ENCODE measurements around the gene ELAVL4. TPM values are rescaled to one million over a fixed set of nuclear protein-coding genes. Genes with fewer than 3 reads are reported as not detected.

ELAVL4 gene
- total RNA-seq, 2 experiments from 2014 or later, result not detected

DNA sequence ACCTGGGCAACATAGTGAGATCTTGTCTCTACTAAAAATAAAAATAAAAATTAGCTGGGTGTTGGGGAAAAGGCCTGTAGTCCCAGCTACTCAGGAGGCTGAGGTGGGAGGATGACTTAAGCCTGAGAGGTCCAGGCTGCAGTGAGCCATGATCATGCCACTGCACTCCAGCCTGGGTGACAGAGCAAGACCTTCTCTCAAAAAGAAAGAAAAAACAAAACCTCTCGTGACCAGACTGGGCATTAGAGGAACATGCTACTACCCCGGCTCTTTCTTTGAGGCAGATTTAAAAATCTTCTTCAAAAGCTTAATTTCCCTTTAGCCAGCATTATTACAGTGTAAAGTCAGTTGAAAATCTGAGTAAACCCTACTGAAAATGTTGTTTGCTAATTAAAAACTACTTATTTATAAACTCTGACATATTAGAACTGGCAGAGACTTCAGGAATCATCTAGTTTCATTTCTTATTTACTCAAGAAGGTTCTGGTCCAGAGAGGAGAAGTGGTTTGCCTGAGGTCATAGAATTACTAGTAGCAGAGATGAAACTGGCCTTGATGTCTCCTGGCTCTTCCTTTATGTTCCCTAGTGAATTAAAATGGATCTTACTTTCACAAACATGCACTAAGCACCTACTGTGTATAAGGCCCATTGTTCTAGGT is 11.6 kb upstream of the ELAVL4 start:
- DNase-seq (no peak), ATAC-seq (ENCODE audit: poor library complexity) (no peak)
- ChIA-PET CTCF (no interaction called here), POLR2A (no interaction called here)
- Histone ChIP-seq H3K4me1 (ENCODE audit: insufficient read depth, low read length) (no peaks in the 10 kb centered on the region), H3K9me3 (ENCODE audit: control insufficient read depth in 1 of 2, insufficient read depth in 1 of 2, low read length in 2 of 2) (no peaks in the 10 kb centered on the region), H3K27ac (ENCODE audit: low read depth in 1 of 2, low read length in 2 of 2) (no peak overlapping the region), H3K27me3 (ENCODE audit: control insufficient read depth in 1 of 2, insufficient read depth in 2 of 2, low read length in 2 of 2) (no peaks in the 10 kb centered on the region), H3K36me3 (ENCODE audit: insufficient read depth, low read length) (no peaks in the 10 kb centered on the region), H3K4me3 (ENCODE audit: low read length) (no peak overlapping the region)
- no peak overlapping the region for H3K4me3 Mint-ChIP-seq
- TF ChIP-seq, protein P1, sequence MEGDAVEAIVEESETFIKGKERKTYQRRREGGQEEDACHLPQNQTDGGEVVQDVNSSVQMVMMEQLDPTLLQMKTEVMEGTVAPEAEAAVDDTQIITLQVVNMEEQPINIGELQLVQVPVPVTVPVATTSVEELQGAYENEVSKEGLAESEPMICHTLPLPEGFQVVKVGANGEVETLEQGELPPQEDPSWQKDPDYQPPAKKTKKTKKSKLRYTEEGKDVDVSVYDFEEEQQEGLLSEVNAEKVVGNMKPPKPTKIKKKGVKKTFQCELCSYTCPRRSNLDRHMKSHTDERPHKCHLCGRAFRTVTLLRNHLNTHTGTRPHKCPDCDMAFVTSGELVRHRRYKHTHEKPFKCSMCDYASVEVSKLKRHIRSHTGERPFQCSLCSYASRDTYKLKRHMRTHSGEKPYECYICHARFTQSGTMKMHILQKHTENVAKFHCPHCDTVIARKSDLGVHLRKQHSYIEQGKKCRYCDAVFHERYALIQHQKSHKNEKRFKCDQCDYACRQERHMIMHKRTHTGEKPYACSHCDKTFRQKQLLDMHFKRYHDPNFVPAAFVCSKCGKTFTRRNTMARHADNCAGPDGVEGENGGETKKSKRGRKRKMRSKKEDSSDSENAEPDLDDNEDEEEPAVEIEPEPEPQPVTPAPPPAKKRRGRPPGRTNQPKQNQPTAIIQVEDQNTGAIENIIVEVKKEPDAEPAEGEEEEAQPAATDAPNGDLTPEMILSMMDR (IDR thresholded peaks at IDR 0.05), result no peak
- no peaks in the 10 kb centered on the region for H3K4me1 Mint-ChIP-seq (ENCODE audit: low read depth)
- H3K27me3 Mint-ChIP-seq, result peaks cover 5% of the 10 kb centered on the region
- intact Hi-C loops (cut with DNase I, micrococcal nuclease), result no loop called here
- no peaks in the 10 kb centered on the region for H3K36me3 Mint-ChIP-seq (ENCODE audit: low read depth)
- no peaks in the 10 kb centered on the region for H3K9me3 Mint-ChIP-seq
- no peak overlapping the region for H3K27ac Mint-ChIP-seq

DNA sequence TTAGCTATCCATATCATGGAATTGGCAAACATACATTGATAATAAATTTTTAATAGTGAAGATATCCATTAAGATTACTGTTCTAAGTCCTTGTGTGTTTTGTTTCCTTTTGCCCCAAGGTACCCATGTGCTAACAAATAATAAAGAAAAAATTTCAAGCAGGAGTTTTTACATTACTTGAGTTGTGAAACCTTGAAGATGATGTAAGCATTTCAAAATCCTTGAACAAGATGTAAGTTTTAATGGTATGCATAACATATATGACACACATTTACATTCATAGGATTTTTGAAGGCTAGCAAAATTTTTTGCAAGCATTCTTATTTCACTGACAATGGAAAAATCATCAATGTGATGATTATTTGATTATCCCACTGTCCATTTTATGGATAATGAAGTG is 10.9 kb upstream of the ELAVL4 start:
- no peaks in the 10 kb centered on the region for H3K9me3 Mint-ChIP-seq
- Histone ChIP-seq H3K9me3 (ENCODE audit: control insufficient read depth in 1 of 2, insufficient read depth in 1 of 2, low read length in 2 of 2) (no peaks in the 10 kb centered on the region), H3K27ac (ENCODE audit: low read depth in 1 of 2, low read length in 2 of 2) (no peak overlapping the region), H3K36me3 (ENCODE audit: insufficient read depth, low read length) (no peaks in the 10 kb centered on the region), H3K4me1 (ENCODE audit: insufficient read depth, low read length) (no peaks in the 10 kb centered on the region), H3K4me3 (ENCODE audit: low read length) (no peak overlapping the region), H3K27me3 (ENCODE audit: control insufficient read depth in 1 of 2, insufficient read depth in 2 of 2, low read length in 2 of 2) (no peaks in the 10 kb centered on the region)
- ChIA-PET POLR2A (no interaction called here), CTCF (no interaction called here)
- H3K27ac Mint-ChIP-seq, result no peak overlapping the region
- TF ChIP-seq, protein P1 (IDR thresholded peaks at IDR 0.05), result no peak
- H3K4me3 Mint-ChIP-seq, result no peak overlapping the region
- intact Hi-C loops (cut with DNase I, micrococcal nuclease), result no loop called here
- ATAC-seq (ENCODE audit: poor library complexity) (no peak), DNase-seq (no peak)
- H3K27me3 Mint-ChIP-seq, result peaks cover under 1% of the 10 kb centered on the region
- H3K36me3 Mint-ChIP-seq (ENCODE audit: low read depth), result no peaks in the 10 kb centered on the region
- no peaks in the 10 kb centered on the region for H3K4me1 Mint-ChIP-seq (ENCODE audit: low read depth)

DNA sequence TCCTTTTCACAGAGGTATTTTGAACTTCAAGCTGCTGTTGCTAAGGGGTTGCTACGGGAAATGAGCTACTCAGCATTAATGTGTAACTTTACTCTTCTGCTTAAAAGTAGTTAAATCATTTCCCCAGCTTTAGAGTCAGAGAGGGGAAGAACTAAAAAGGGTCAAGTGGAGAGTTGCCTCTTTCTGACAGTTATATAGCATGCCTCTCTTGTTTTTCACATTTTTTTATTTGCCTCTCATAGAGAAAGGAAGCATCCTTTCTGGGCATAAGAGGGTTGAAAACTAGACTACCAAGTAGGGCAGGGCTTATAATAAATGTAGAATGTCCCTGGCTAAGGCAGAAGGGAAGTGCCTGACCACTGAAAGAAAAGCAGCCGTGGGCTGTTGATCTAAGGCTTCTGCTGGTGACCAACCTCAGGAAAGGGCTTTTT is 10.1 kb upstream of the ELAVL4 start:
- Histone ChIP-seq H3K9me3 (ENCODE audit: control insufficient read depth in 1 of 2, insufficient read depth in 1 of 2, low read length in 2 of 2) (no peaks in the 10 kb centered on the region), H3K27me3 (ENCODE audit: control insufficient read depth in 1 of 2, insufficient read depth in 2 of 2, low read length in 2 of 2) (no peaks in the 10 kb centered on the region), H3K4me1 (ENCODE audit: insufficient read depth, low read length) (no peaks in the 10 kb centered on the region), H3K4me3 (ENCODE audit: low read length) (no peak overlapping the region), H3K27ac (ENCODE audit: low read depth in 1 of 2, low read length in 2 of 2) (no peak overlapping the region), H3K36me3 (ENCODE audit: insufficient read depth, low read length) (no peaks in the 10 kb centered on the region)
- ATAC-seq (ENCODE audit: poor library complexity) (no peak), DNase-seq (no peak)
- H3K9me3 Mint-ChIP-seq, result no peaks in the 10 kb centered on the region
- no peak overlapping the region for H3K27ac Mint-ChIP-seq
- no peaks in the 10 kb centered on the region for H3K36me3 Mint-ChIP-seq (ENCODE audit: low read depth)
- TF ChIP-seq, protein P1 (IDR thresholded peaks at IDR 0.05), result no peak
- H3K27me3 Mint-ChIP-seq, result no peaks in the 10 kb centered on the region
- intact Hi-C loops (cut with DNase I, micrococcal nuclease), result no loop called here
- no peak overlapping the region for H3K4me3 Mint-ChIP-seq
- CTCF ChIA-PET, result no interaction called here
- POLR2A ChIA-PET, result no interaction called here
- no peaks in the 10 kb centered on the region for H3K4me1 Mint-ChIP-seq (ENCODE audit: low read depth)
